Stimulated activated CD8-positive, alpha-beta memory T cell treated with anti-CD3 and anti-CD28 coated beads, Interleukin-7, amount 100 ng/mL, for 4 hours (primary cell): ENCODE results near the gene AMBRA1.

ENCODE experiments used
- DNase-seq, 2 donors: peaks; one replicate each; pipeline ENCODE4 v3.0.0-alpha.2; 2020; ENCODE audit warnings: low read depth in 2 of 2

The AMBRA1 gene

DNA sequence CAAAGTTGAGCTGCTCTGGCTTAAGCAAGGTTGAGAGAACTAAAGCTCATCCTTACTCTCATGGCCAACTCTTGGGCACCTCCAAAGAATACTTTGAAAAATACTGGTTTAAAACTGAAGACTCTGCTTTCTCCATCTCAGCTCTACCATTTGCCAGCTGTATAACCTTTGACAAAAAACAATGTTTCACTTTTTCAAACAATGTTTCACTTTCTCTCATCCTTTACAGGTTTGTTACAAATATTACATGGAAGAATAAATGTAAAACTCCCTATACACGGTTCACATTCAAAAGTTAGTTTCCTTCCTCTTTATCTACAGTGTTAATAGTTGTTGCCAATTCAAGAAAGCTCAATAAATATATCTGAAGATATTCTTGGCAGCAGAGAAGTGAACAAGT, 19.2 kb downstream of the AMBRA1 start:
- no peak for DNase-seq

DNA sequence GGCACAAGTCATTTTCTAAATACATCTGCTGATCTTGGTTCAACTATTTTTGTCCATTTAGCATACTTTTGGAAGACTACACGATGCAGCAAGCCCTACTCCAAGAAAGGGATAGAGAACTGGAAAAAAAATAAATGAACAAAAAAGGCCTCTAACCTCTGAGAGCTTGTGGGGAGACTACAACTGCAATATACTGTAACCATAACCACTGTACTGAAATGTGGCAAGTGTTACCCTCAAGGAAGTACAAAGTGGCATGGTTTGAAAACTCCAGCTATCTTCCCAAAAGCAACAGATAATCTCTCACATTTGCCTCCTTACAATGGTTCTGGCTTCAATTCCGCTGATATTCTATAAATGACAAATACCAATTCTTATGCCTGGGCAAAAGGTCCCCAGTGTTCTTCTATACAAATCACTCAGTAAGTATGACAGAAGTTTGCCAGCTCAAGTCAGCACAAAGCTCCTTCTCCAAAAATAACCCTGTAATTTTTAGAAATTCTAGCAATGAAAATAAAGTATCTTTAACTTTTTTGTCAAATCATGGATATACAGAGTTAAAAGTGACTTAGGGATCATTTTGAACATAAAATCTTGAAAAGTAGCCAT, 22.9 kb downstream of the AMBRA1 start:
- no peak for DNase-seq

DNA sequence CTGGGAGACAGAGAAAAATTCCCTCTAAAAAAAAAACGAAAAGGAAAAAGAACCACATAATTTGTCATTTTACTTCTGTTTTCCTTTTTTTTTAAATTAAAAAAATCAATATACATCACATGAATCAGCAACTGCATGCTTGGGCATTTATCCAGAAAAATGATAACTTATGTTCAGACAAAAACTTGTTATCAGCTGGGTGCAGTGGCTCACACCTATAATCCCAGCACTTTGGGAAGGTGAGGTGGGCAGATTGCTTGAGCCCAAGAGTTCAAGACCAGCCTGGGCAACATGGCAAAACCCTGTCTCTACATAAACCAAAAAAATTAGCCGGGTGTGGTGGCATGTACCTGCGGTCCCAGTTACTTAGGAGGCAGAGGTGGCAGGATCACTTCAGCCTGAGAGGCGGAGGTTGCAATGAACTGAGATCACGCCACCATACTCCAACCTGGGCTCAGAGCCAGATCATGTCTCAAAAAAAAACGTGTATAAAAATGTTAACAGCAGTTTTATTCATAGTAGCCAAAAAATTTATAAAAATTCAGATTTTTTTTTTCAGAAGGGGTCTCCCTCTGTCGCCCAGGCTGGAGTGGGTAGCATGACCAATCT, 28.5 kb downstream of the AMBRA1 start:
- DNase-seq: no peak

DNA sequence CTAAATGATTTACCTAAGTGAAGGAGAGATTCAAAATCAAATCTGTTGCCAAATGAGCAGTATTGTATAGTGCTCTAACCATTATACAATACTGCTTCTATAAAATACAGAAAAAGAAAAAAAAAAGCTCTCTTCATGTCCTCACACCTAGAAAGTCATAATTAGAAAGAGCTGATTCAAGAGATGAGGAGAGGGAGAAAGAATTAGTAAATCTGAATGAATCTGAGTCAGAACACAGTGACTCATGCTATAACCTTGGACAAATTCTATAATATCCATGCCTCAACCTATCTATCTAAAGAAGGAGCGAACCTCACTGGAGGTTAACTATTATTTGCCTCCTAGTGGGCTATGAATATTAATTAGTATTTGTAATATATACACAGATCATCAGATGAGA, 29.4 kb downstream of the AMBRA1 start:
- no peak for DNase-seq

DNA sequence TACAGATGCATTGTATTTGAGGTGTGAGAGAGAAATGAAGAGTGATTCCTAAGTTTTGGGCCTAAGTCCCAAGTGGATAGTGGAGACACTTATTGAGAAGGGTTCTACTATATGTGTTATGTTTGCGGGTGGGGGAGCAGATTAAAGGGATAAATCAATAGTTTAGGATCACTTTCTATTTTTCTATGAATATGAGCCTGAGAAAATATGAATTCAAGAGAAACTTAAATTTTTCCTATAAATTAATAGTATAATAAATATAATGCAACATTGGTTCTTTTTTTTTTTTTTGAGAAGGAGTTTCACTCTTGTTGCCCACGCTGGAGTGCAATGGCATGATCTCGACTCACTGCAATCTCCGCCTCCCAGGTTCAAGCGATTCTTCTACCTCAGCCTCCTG, 31.3 kb downstream of the AMBRA1 start:
- no peak for DNase-seq

DNA sequence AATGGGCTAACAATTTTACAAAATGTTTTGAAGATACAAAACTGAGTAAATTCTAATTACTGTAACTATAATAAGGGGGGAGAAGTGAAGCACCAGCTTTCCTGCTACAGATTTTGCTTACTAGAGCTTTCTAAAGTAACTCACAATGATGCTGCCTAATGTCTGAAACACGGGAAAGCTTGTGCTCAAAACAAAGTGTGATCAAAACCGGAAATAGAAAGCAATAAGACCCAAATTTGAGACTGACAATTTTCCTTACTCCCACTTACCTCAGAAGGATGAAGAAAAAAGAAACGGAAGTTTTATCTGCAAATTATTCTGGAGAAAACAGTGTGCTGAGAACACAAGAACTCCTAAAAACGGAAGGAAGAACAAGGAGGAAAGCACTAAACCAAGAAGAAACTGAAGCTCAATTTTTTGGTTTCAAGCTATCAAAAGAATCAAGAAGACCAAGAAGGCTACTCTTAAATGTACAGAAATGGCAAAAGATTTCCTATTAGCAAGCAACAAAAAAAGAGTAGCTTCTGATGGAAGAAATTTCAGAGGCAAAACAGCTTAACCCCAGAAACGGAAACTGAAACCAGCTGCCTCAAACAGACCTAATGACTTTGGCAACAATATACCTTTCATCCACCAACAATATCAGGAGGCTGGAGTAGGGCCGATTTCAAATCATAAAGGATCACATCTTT, 33.4 kb downstream of the AMBRA1 start:
- no peak for DNase-seq

DNA sequence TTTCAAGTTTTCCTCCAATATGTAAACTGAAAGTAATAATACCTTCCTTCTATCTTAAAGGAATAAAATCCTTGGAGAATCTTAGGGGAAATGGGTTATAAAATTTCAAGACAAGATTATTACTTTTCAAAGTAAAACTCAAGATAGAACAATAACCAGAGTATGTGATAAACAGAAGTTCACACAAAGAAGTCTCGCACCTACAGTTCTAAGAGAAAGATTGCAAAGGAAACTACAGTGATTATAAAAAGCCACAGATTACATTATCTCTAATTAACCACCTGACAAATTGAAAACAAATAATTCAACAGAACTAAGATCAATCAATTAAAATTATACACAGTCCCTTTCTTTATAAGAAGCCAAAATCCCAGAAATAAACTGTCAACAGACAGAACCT, 34.0 kb downstream of the AMBRA1 start:
- DNase-seq: no peak

DNA sequence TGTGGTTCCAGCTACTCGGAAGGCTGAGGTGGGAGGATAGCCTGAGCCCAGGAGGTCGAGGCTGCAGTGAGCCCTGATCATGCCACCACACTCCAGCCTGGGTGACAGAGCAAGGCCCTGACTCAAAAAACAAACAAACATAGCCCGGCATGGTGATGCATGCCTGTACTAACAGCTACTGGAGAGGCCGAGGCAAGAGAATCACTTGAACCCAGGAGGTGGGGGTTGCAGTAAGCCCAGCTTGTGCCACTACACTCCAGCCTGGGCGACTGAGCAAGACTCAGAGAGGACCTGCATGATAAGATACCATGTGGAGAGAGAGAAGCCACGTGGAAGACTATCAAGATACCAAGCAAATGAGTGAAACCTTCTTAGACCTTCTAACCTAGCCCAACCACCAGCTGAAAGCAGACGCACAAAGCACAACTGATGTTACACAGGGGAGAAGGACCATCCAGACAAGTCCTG, 36.1 kb downstream of the AMBRA1 start:
- no peak for DNase-seq

DNA sequence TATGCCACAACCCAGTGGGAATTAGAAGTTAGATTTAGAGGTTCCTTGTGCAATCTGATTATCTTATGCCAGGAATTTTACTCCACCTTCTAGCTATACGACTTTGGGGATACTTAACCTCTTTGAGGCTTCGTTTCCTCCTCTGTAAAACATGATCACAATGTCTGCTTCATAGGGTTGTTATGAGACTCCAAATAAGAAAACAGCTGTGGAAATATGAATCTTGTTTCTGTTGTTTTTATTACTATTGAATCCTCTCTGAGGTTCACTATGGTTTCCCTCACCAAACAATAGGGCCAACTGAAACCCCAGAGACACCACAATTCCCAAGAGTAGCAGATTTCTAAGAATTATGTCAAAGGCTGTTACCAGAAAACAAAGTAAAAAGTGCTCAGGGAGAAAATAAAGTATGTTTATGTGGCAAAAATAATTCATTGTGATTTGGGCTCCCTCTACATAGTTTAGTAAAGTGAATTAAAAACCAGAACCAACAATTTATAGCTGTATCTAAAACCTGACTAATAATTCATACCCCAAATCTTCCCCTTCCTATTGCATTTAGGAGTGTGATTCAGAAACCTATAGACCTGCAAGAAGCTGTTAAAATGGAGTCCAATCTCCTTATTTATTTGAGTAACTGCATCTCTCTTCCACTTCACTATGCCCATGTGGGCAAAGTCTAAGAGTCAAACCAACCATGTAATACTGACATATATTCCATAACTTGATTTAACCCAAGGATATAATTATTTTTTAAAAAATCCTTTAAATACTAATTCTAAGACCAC, 38.4 kb downstream of the AMBRA1 start:
- no peak for DNase-seq

DNA sequence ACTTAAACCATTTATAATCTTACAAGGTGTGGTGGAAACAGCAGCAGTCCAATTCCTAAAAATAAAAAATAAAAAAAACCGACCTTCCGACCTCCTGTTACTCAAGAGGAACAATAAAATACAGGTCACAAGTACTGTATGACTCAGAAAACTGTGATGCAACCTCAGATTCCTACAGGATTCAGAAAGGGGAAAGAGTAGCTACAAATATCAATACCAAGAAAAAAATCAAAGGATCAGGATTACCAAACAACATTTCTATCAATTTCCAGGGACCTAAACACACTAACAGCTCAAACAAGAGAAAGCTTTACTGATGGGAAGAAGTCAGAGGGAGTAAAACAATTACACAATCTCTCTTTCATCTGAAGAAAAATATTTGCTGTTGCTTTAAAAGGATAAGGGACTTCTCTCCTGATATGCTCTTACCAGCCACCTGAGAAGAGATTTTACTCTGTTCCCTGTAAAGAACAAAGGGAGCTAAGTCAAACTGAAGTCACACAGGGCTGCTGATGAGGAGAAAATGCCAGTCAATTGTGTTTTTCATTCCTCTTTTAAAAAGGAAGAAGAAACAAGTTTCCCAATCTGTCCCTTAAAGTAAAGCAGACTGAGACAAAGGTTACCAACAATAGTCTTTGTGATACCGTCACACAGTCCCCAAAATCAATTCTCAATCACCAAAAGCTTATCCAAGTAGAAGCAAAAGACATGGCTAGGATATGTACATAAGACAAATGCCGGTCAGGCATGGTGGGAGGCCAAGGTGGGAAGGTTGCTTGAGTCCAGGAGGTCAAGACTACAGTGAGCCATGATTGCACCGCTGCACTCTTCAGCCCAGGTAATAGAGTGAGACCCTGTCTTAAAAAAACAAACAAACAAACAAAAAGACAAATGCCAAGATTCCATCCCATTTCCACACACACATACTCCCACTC, 39.3 kb downstream of the AMBRA1 start:
- no peak for DNase-seq

DNA sequence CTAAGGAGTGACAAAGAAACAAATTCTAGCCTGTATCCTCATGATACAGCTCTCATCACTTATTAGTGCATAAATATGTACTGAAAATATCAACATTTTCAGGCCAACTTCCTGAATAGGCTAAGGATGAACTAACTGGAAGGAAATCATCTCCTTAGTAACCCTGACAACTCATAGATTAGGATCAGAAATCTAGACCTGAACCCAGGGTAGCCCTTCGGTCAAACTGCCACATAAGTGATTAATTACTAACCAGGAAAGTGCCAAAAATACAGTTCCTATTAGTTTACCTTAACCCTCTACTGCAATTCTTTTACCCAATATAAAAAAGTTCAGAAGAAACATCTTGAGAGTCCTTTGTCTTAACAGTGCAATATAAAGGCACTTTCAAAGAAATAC, 40.0 kb downstream of the AMBRA1 start:
- no peak for DNase-seq

DNA sequence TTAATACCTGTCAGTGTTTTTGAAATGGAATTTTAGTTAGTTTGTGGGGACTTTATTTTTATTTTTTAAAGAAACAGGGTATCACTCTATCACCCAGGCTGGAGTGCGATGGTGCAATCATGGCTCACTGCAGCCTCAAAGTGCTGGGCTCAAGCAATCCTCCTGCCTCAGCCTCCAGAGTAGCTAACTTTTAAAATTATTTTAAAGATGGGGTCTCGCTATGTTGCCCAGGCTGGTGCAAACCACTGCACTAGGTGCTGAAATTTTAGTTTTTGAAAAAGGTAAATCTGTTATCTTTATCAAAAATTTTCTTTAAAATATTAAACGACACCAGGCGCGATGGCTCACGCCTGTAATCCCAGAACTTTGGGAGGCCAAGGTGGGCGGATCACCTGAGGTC, 42.6 kb downstream of the AMBRA1 start:
- DNase-seq: no peak

DNA sequence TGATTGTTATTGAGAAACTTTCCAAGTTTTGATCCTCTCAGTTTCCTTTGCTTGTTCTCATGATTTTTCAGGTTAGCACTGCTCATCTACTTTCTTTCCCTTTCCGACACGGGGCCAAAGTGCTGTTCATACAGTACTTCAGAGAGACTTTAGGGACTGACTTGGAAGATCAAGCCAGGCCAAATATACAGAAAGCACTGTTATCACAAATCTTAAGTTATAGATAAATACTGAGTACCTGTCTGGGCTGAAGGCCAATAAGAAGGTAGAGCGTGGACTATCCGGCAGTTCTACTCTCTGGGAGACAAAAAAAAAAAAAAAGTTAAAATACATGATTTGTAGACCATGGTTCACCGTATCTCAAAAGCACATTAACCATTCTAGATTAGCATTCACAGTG, 46.2 kb downstream of the AMBRA1 start:
- DNase-seq: no peak

DNA sequence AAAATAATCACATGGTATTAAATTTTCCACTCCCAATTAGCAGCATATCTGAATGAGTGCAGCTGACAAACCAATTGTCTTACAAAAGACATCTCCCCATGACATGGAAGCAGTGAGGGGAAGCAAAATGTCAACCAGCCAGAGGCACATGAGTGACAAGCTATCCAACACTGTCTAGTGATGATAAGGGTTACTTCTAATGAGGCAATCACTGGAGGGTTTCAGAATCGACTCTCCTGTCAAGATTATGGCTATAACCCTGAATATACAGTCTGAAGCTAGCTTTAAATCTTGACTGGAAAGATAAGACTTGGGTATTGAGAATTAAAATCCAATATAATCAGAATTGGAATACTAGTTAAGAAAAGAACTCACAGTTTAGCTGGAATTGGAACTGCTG, 50.3 kb downstream of the AMBRA1 start:
- DNase-seq: no peak

DNA sequence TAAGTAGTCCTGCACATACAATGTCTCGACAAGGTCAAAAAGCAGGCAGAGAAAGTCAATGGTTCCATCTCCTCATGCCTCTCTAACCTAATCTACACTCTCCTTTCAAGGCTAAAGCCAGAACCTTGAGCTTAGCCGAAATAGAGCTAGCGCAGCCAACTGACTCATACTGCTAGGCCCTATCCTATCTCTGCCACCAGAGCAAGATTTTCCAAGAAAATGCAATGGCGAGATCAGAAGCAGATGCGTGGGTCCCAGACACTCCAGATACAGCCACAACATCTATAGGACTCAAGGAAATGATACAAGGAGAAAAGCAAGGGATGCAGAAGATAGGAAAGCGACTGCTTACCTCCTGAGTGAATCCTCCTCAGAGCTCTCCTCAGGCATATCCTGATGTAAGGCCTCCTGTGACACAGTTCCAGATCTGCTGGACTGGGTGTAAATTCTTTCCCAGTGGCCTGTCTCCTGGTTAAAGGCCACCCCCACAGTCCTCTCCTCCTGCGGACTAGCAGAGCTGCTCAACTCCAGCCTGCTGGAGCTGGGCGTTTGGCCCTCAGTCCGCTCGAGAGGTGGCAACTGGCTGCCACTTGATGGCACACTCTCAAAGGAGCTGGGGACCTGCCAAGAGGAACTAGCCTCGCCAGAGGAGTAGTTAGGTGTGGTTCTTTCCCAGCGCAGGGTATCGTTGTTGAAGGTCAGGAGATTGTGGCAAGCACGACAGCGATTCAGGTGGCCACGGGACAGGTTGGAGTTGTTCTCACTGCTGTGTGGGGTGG, 52.0 kb downstream of the AMBRA1 start:
- no peak for DNase-seq

DNA sequence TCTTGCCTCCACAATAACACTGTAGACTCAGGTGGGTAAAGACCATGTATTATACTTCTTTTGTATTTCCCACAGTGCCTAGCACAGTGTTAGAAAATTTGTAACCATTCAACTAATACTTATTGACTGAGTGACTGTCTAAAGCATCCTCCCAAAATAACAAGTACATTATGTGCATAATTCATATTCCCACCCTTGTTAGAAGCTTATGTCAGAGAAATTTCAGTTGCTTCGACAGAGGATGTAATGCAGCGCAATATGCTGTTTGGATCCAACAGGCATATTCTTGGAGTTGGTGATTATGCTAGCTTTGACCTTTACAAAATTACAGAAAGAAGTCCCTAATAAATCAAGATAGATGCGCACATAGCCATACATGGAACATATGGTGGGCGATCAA, 53.0 kb downstream of the AMBRA1 start:
- no peak for DNase-seq

DNA sequence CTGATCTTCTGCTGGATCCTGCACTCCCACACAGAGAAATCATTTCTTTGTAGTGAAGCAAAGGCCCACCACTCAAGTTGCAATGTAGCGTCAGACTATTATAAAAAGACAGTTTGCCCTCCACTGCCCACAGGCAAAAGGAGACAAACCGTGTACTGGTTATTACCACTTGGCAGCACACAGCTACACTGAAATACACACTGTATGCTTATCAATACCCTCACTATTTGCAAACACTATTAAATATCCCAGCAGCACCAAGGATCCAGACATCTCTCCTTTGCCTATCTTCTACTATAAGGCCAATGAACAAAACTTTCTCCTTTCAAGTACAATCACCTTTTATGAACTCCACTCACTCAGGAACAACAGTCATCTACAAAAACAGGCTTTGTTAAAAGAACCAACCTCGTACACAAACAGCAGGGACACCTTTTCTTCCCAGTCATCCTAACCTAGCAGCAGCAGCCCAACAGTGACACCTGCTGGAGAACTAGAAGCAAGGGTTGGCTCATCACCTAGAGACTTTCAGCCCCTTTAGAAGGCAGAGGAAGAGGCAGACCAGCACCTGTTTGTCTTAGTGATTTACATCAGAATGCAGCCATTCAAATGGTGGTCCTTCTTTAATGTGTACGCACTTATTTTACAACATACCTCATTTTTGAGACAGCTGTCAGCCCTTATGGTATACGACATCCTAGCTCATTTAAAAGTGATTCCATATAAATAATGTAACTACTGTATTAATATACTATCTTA, 56.1 kb downstream of the AMBRA1 start:
- DNase-seq: peak; percentile 15 to 29

DNA sequence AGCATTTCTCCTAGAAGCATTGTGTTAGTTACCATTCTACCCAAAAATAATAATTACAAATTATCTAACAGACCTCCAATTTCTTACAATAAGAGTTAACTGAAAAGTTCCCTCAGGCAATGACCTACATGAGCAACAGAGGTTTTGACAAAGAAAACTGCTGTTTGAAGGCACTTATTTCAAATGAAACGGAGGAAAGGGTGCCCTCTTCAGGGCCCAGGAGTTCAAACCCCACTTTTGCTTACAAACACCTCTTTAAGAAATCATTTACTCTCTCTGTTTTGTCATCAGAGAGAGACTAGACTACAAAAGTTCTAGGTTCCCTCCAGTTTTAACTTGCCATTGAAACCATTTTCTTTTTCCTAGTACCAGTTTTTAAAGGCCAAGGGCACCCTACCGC, 56.7 kb downstream of the AMBRA1 start:
- DNase-seq: no peak

DNA sequence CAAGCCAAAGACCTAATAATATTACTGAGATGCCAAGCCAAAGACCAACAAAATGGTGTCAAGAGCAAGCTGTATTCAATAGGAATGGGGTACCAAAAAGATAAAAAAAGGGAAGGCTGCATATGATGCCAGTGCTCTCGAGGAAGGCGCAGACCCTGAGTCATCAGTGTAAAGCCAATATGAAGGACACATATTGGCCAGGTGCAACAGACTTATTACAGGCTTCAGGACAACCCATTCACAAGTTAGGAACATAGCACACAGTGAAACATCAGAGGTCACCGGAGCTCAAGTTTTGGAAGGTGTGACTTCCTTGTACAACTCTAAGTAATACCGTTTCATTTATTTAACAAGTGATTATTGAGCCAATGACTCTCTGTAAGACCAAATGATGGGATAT, 58.1 kb downstream of the AMBRA1 start:
- no peak for DNase-seq

DNA sequence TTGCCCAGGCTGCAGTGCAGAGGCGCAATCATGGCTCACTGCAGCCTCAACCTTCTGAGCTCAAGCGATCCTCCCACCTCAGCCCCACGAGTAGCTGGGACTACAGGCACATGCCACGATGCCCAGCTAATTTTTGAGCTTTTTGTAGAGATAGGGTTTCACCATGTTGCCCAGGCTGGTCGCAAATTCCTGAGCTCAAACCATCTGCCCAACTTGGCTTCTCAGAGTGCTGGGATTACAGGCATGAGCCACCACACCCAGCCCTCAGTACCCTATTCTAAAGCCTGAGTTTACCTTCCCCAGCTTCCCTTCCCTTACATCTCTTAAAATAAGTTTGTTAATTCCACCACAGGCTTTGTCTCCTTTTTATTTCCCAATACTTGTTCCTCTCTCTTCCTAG, 59.1 kb downstream of the AMBRA1 start:
- DNase-seq: no peak
